Fibroblast of villous mesenchyme (primary cell): ENCODE measurements around the gene PCA3. TPM values are rescaled to one million over a fixed set of nuclear protein-coding genes. Genes with fewer than 3 reads are reported as not detected.

Source experiments
- DNase-seq: peaks from one replicate; pipeline ENCODE4 v3.0.0-alpha.2; 2010; ENCODE audit warnings: low read depth
- H3K4me3 ChIP-seq: 2 replicates; pipeline ENCODE4 v1.5.1; 2011; ENCODE audit warnings: low read depth, mild to moderate bottlenecking, low read length
- CTCF ChIP-seq: IDR thresholded peaks from 2 replicates; pipeline ENCODE4 v1.5.1; 2012; ENCODE audit warnings: low read depth, mild to moderate bottlenecking, low read length; ENCODE audit not compliant: insufficient read depth
- total RNA-seq: library from RNA; depleted of rRNA; stranded (reverse); fragments of >200 nt; gene quantifications from 2 replicates; pipeline ENCODE4 v1.2.3, GENCODE V29; 2012

The PCA3 gene
- total RNA-seq, 1 donor: not detected

DNA sequence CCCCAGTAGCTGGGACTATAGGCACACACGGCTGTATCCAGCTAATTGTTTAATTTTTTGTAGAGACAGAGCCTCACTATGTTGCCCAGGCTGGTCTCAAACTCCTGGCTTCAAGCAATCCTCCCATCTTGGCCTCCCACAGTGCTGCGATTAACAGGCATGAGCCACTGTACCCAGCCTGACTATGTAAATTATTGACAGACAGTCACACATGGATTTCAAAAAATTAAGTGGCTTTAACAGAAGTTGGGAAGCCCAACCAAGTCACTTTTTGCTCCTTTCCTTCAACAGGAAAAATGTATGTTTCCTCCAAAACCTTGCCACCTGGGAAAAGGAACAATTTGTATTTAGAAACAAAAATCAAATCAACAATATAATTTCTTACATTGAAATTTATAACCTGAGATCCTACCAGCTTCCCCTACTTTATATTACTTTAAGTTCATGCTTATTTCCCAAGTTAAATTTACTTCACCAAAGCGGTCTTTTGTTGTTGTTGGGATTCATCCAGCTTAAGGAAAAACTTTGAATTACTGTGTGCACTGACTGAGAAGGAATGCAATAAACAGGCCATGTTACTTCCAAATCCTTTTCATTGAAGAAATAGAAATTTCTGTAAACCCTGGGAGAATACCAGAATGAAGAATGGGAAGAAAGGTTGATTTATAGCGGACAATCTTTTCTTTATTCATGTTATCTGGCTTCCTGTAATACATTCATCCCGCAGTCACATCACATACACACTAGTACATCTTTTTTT is 8.6 kb downstream of the PCA3 start:
- DNase-seq: peak; percentile 4
- no peak for TF ChIP-seq CTCF
- H3K4me3 ChIP-seq: no peak overlapping the region

- no peak overlapping the region for H3K4me3 ChIP-seq
- no peak for TF ChIP-seq CTCF
- no peak for DNase-seq
These were observed 20.6 kb downstream of the PCA3 start for GRCh38 chr9:76784881-76785280.

DNA sequence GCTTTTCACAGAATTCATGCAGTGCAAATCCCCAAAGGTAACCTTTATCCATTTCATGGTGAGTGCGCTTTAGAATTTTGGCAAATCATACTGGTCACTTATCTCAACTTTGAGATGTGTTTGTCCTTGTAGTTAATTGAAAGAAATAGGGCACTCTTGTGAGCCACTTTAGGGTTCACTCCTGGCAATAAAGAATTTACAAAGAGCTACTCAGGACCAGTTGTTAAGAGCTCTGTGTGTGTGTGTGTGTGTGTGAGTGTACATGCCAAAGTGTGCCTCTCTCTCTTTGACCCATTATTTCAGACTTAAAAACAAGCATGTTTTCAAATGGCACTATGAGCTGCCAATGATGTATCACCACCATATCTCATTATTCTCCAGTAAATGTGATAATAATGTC is 21.3 kb downstream of the PCA3 start:
- no peak for DNase-seq
- no peak for TF ChIP-seq CTCF
- no peak overlapping the region for H3K4me3 ChIP-seq

DNA sequence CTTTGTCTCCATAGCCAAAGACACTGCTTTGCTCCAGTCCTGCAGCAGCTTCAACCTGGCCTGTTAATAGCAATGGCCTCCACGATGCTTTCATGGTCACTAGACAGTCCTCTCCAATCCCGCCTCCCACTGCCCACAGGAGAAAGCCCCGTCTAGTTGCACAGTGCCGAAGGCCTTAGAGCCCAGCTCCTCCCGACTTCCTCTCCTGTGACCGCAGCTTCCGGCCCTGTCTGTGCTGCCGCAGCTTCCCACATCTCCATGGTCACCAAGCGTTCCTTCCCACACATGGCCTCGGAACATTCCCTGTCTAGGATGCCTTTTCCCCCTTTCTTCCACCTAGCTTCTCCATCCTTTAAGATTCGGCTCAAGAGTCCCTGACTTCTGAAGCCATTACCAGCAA is 23.4 kb downstream of the PCA3 start:
- no peak for TF ChIP-seq CTCF
- DNase-seq: no peak
- no peak overlapping the region for H3K4me3 ChIP-seq

GRCh38 chr9:76789840-76790239 is 25.6 kb downstream of the PCA3 start:
- no peak for TF ChIP-seq CTCF
- no peak overlapping the region for H3K4me3 ChIP-seq

DNA sequence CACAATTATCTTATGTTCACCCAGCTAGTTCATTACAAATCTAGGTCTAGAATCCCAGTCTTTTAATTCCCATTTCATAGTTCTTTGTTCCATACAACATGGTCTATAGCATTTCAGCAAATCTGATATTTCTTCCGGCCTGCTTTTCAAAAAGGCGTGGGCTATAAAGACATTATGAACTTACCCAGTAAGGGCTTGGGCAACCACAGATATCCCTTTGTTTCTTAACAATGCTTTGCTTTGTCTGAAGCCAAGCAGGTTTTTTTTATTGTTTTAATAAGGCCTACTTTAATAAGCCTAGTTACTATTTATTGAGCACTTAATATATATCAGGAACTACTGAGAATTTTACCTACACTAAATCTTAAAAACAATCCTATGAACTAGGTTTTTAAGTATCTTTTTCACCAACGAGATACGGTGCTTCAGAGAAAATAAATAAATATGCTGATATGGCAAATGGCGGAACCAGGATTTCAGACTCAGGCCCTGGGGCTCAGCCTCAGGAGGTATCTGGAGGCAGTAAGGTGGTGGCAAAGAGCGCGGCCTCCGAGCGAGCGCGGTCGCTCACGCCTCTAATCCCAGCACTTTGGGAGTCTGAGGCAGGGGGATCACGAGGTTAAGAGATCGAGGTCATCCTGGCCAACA is 29.7 kb downstream of the PCA3 start:
- no peak for TF ChIP-seq CTCF
- no peak overlapping the region for H3K4me3 ChIP-seq
- DNase-seq: no peak

More at GRCh38 chr9:76789840-76790239, 25.6 kb downstream of the PCA3 start:
- DNase-seq: no peak

DNA sequence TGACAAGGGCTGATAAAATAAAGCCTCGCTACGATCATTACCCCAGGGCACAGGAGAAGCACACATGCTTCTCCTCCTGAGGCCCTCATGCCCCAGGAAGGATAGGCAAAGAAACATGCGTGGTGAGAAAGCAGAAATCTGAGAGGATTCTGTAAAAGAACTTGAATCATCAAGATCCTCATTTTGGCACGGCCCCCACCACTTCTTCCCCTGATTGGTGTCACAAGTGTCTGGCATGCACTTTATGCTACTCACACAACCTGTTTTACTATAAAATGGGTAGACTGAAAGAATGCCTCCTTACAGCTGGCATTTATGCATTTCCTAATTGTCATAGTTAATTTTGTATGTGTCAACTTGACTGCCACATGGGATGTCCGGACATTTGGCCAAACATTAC is 32.1 kb downstream of the PCA3 start:
- no peak overlapping the region for H3K4me3 ChIP-seq
- TF ChIP-seq CTCF: no peak
- no peak for DNase-seq
